ENCODE data around the gene PPP1R13L.

GRCh38 chr19:45391871-45392665, 12.8 kb downstream of the PPP1R13L start:
- TF ChIP-seq CTCF (IDR thresholded peaks at IDR 0.05) (no peak), POLR2A (IDR thresholded peaks at IDR 0.05) (no peak)
